Brain microvascular endothelial cell (primary cell): Measurements from ENCODE around the gene FRMD4B.

Source experiments
- DNase-seq: peaks from one replicate; pipeline ENCODE4 v3.0.0-alpha.2; 2020
- H3K27ac ChIP-seq: fragments of 250-450 bp; sonication (Bioruptor Pico); 2 replicates; pipeline ENCODE4 v1.5.1; 2020; ENCODE audit warnings: mild to moderate bottlenecking, moderate library complexity
- H3K27me3 ChIP-seq: fragments of 250-450 bp; sonication (Bioruptor Pico); replicated peaks from 2 replicates; pipeline ENCODE4 v1.5.1; 2020; ENCODE audit warnings: mild to moderate bottlenecking
- H3K36me3 ChIP-seq: fragments of 250-450 bp; sonication (Bioruptor Pico); replicated peaks from 2 replicates; pipeline ENCODE4 v1.5.1; 2020; ENCODE audit warnings: mild to moderate bottlenecking
- H3K4me3 ChIP-seq: 2 replicates; pipeline ENCODE4 v1.5.1; 2011; ENCODE audit warnings: low read depth, mild to moderate bottlenecking, control low read depth, low read length, moderate library complexity
- CTCF ChIP-seq: IDR thresholded peaks from 2 replicates; pipeline ENCODE4 v1.5.1; 2011; ENCODE audit warnings: low read depth, mild to moderate bottlenecking, moderate library complexity, low read length, control low read depth, inconsistent platforms; ENCODE audit errors: missing control alignments
- in situ Hi-C: cut with HindIII; loops from 2 replicates; pipeline ENCODE4 v1.10.0; 2017; ENCODE audit warnings: low sequenced_read_pairs, low pct_ligation_motif_present

Gene FRMD4B

GRCh38 chr3:69174445-69174844, 211.4 kb downstream of the FRMD4B start:
- Histone ChIP-seq H3K27me3 (no peaks in the 10 kb centered on the region), H3K36me3 (no peaks in the 10 kb centered on the region), H3K4me3 (no peak overlapping the region), H3K27ac (no peak overlapping the region)
- in situ Hi-C loops, result loop anchor here (25.0 kb wide), 1 partner anchor 238 kb away; no protein-coding TSS in a partner anchor
- no peak for DNase-seq
- TF ChIP-seq CTCF, result no peak

- Histone ChIP-seq H3K36me3 (no peaks in the 10 kb centered on the region), H3K27ac (no peak overlapping the region), H3K4me3 (no peak overlapping the region), H3K27me3 (no peaks in the 10 kb centered on the region)
- in situ Hi-C loops, result loop anchor here (25.0 kb wide), 1 partner anchor 240 kb away; no protein-coding TSS in a partner anchor
- no peak for DNase-seq
- TF ChIP-seq CTCF, result no peak
These were observed 213.8 kb downstream of the FRMD4B start for GRCh38 chr3:69172058-69172457.

- Histone ChIP-seq H3K27ac (no peak overlapping the region), H3K36me3 (no peaks in the 10 kb centered on the region), H3K27me3 (no peaks in the 10 kb centered on the region), H3K4me3 (no peak overlapping the region)
- no peak for DNase-seq
- TF ChIP-seq CTCF, result no peak
- in situ Hi-C loops, result loop anchor here (25.0 kb wide), 1 partner anchor 246 kb away; no protein-coding TSS in a partner anchor
These were observed 219.4 kb downstream of the FRMD4B start for GRCh38 chr3:69166446-69166845.

- in situ Hi-C loops, result loop anchor here (25.0 kb wide), 1 partner anchor 247 kb away; no protein-coding TSS in a partner anchor
- no peak overlapping the region for H3K4me3 ChIP-seq
- TF ChIP-seq CTCF, result no peak
- no peaks in the 10 kb centered on the region for H3K27me3 ChIP-seq
- no peak for DNase-seq
- no peak overlapping the region for H3K27ac ChIP-seq
- H3K36me3 ChIP-seq, result no peaks in the 10 kb centered on the region
These were observed 220.1 kb downstream of the FRMD4B start for GRCh38 chr3:69165744-69166143.

DNA sequence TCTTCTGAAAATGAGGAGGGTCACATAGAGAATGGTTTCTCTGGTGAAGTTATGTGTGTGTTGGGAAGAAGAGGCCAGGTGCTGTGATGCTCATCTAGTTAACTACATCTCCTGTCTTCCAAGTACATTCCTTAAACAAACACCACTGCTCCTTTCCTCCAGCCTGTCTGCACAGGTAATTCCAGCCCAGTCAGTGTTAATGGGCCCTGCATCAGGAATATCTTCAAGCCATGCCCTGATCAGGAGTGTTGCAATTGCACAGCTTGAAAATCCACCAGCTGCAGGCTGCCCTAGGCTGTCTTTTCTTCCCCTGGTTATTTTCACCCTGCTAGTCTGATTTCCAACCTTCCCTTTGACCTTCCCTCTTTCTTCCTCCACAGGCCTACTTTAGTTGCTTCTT, 221.6 kb downstream of the FRMD4B start:
- DNase-seq, result no peak
- Histone ChIP-seq H3K4me3 (no peak overlapping the region), H3K36me3 (no peaks in the 10 kb centered on the region), H3K27me3 (no peaks in the 10 kb centered on the region), H3K27ac (no peak overlapping the region)
- TF ChIP-seq CTCF, result no peak
- in situ Hi-C loops, result loop anchor here (25.0 kb wide), 1 partner anchor 248 kb away; no protein-coding TSS in a partner anchor
